ENCODE measurements around the gene LGALS8. TPM values are rescaled to one million over a fixed set of nuclear protein-coding genes. Genes with fewer than 3 reads are reported as not detected.
A peak's percentile ranks its signal among the peaks of the same experiment; 100 is the strongest.
"Not testable (repeated sequence)": the region's sequence is repeated elsewhere in the genome, so short reads cannot be mapped to it uniquely, and the experiment has no call there.

LGALS8 gene
- total RNA-seq: 49.7 and 79.0 TPM in 2 replicates

- DNase-seq (ENCODE audit: extremely low read depth, low read depth, low spot score): peak; percentile 25
Measured at GRCh38 chr1:236523704-236524141, at the start of gene LGALS8. LGALS8 (plus strand) TSS chr1:236523982; CDS start chr1:236526071, 2,089 bp downstream.

- no peak for DNase-seq (ENCODE audit: extremely low read depth, low read depth, low spot score)
Measured at GRCh38 chr1:236476019-236476418, 47.8 kb upstream of the LGALS8 start.

- DNase-seq (ENCODE audit: extremely low read depth, low read depth, low spot score): no peak
Measured at GRCh38 chr1:236480758-236481436, 42.9 kb upstream of the LGALS8 start.

GRCh38 chr1:236484310-236484971 lies 39.3 kb upstream of the LGALS8 start:
- no peak for DNase-seq (ENCODE audit: extremely low read depth, low read depth, low spot score)

GRCh38 chr1:236486356-236487002 lies 37.3 kb upstream of the LGALS8 start:
- no peak for DNase-seq (ENCODE audit: extremely low read depth, low read depth, low spot score)

- DNase-seq (ENCODE audit: extremely low read depth, low read depth, low spot score): not testable (repeated sequence)
Measured at GRCh38 chr1:236489161-236489560, 34.6 kb upstream of the LGALS8 start.

- no peak for DNase-seq (ENCODE audit: extremely low read depth, low read depth, low spot score)
Measured at GRCh38 chr1:236489710-236490377, 33.9 kb upstream of the LGALS8 start.

GRCh38 chr1:236491469-236492136 lies 32.2 kb upstream of the LGALS8 start:
- no peak for DNase-seq (ENCODE audit: extremely low read depth, low read depth, low spot score)

GRCh38 chr1:236492378-236492777 lies 31.4 kb upstream of the LGALS8 start:
- no peak for DNase-seq (ENCODE audit: extremely low read depth, low read depth, low spot score)

- DNase-seq (ENCODE audit: extremely low read depth, low read depth, low spot score): no peak
Measured at GRCh38 chr1:236494082-236494481, 29.7 kb upstream of the LGALS8 start.

GRCh38 chr1:236494586-236495466 lies 29.0 kb upstream of the LGALS8 start:
- no peak for DNase-seq (ENCODE audit: extremely low read depth, low read depth, low spot score)

GRCh38 chr1:236495467-236496112 lies 28.2 kb upstream of the LGALS8 start:
- DNase-seq (ENCODE audit: extremely low read depth, low read depth, low spot score): no peak

- DNase-seq (ENCODE audit: extremely low read depth, low read depth, low spot score): no peak
Measured at GRCh38 chr1:236497908-236498307, 25.9 kb upstream of the LGALS8 start.

- no peak for DNase-seq (ENCODE audit: extremely low read depth, low read depth, low spot score)
Measured at GRCh38 chr1:236501093-236501492, 22.7 kb upstream of the LGALS8 start.

- no peak for DNase-seq (ENCODE audit: extremely low read depth, low read depth, low spot score)
Measured at GRCh38 chr1:236502579-236502971, 21.2 kb upstream of the LGALS8 start.

GRCh38 chr1:236502972-236503639 lies 20.7 kb upstream of the LGALS8 start:
- DNase-seq (ENCODE audit: extremely low read depth, low read depth, low spot score): no peak

GRCh38 chr1:236504338-236504737 lies 19.4 kb upstream of the LGALS8 start:
- not testable (repeated sequence) for DNase-seq (ENCODE audit: extremely low read depth, low read depth, low spot score)

- no peak for DNase-seq (ENCODE audit: extremely low read depth, low read depth, low spot score)
Measured at GRCh38 chr1:236507022-236507700, 16.6 kb upstream of the LGALS8 start.
